ENCODE measurements around the gene SLC8A2.

DNA sequence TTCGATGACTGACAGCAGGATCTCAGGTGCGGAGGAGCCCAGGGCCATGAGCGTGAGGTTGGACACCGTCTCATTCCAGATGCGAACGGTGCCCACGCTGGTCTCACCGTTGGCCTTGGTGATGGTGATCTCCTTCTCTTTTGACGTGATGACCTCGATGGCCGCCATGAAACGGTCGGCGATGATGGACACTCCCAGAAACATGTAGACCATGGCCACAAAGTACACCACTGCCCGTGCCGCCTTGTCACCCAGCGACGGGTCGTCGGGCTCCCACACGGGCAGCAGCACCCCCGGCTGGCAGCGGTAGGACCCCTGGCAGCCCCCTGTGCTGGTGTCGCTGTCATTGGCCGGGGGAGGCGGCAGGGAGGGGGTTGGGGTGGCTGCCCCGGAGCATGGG, 5.7 kb downstream of the SLC8A2 start:
- TF ChIP-seq POLR2AphosphoS5 (IDR thresholded peaks at IDR 0.05) (no peak), POLR2A (IDR thresholded peaks at IDR 0.05) (no peak)
- TF ChIP-seq, protein P1, sequence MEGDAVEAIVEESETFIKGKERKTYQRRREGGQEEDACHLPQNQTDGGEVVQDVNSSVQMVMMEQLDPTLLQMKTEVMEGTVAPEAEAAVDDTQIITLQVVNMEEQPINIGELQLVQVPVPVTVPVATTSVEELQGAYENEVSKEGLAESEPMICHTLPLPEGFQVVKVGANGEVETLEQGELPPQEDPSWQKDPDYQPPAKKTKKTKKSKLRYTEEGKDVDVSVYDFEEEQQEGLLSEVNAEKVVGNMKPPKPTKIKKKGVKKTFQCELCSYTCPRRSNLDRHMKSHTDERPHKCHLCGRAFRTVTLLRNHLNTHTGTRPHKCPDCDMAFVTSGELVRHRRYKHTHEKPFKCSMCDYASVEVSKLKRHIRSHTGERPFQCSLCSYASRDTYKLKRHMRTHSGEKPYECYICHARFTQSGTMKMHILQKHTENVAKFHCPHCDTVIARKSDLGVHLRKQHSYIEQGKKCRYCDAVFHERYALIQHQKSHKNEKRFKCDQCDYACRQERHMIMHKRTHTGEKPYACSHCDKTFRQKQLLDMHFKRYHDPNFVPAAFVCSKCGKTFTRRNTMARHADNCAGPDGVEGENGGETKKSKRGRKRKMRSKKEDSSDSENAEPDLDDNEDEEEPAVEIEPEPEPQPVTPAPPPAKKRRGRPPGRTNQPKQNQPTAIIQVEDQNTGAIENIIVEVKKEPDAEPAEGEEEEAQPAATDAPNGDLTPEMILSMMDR (IDR thresholded peaks at IDR 0.05) = no peak

All from transverse colon (tissue), 4 donors.